Measurements from ENCODE around the gene CACNA2D3.

The CACNA2D3 gene

GRCh38 chr3:54850484-54851018 lies 728.2 kb downstream of the CACNA2D3 start:
- Histone ChIP-seq H3K4me3 (ENCODE audit: low read depth, low read length) (no peak overlapping the region), H3K27ac (peak overlapping the region; percentile 38), H3K27me3 (ENCODE audit: insufficient read depth, low read depth, severe bottlenecking) (no peaks in the 10 kb centered on the region), H3K9me3 (ENCODE audit: severe bottlenecking) (no peaks in the 10 kb centered on the region), H3K36me3 (no peaks in the 10 kb centered on the region)
- TF ChIP-seq CTCF (IDR thresholded peaks at IDR 0.05; ENCODE audit: low read depth, low read length): no peak
- DNase-seq: no peak

GRCh38 chr3:54853573-54854404 lies 731.4 kb downstream of the CACNA2D3 start:
- Histone ChIP-seq H3K4me3 (ENCODE audit: low read depth, low read length) (no peak overlapping the region), H3K27me3 (ENCODE audit: insufficient read depth, low read depth, severe bottlenecking) (no peaks in the 10 kb centered on the region), H3K9me3 (ENCODE audit: severe bottlenecking) (no peaks in the 10 kb centered on the region), H3K36me3 (no peaks in the 10 kb centered on the region), H3K27ac (peak overlapping the region; percentile 9; the same call in 1 of the 2 replicates)
- peak; percentile 86 for DNase-seq
- peak; percentile 81 for TF ChIP-seq CTCF (IDR thresholded peaks at IDR 0.05; ENCODE audit: low read depth, low read length)

GRCh38 chr3:54856271-54856670 lies 733.9 kb downstream of the CACNA2D3 start:
- no peak for TF ChIP-seq CTCF (IDR thresholded peaks at IDR 0.05; ENCODE audit: low read depth, low read length)
- H3K4me3 ChIP-seq (ENCODE audit: low read depth, low read length): no peak overlapping the region
- H3K27me3 ChIP-seq (ENCODE audit: insufficient read depth, low read depth, severe bottlenecking): no peaks in the 10 kb centered on the region
- H3K27ac ChIP-seq: no peak overlapping the region
- DNase-seq: no peak
- H3K9me3 ChIP-seq (ENCODE audit: severe bottlenecking): no peaks in the 10 kb centered on the region
- H3K36me3 ChIP-seq: no peaks in the 10 kb centered on the region

- Histone ChIP-seq H3K9me3 (ENCODE audit: severe bottlenecking) (no peaks in the 10 kb centered on the region), H3K27ac (no peak overlapping the region), H3K36me3 (no peaks in the 10 kb centered on the region), H3K4me3 (ENCODE audit: low read depth, low read length) (no peak overlapping the region), H3K27me3 (ENCODE audit: insufficient read depth, low read depth, severe bottlenecking) (no peaks in the 10 kb centered on the region)
- no peak for TF ChIP-seq CTCF (IDR thresholded peaks at IDR 0.05; ENCODE audit: low read depth, low read length)
- DNase-seq: no peak
Measured at GRCh38 chr3:54857343-54857742, 735.0 kb downstream of the CACNA2D3 start.

GRCh38 chr3:54858093-54858785 lies 735.9 kb downstream of the CACNA2D3 start:
- Histone ChIP-seq H3K4me3 (ENCODE audit: low read depth, low read length) (no peak overlapping the region), H3K9me3 (ENCODE audit: severe bottlenecking) (no peaks in the 10 kb centered on the region), H3K36me3 (no peaks in the 10 kb centered on the region), H3K27ac (no peak overlapping the region), H3K27me3 (ENCODE audit: insufficient read depth, low read depth, severe bottlenecking) (no peaks in the 10 kb centered on the region)
- TF ChIP-seq CTCF (IDR thresholded peaks at IDR 0.05; ENCODE audit: low read depth, low read length): no peak
- DNase-seq: no peak

All from WERI-Rb-1 (cell line).